ENCODE data around the gene ASPN.
A peak's percentile ranks its signal among the peaks of the same experiment; 100 is the strongest.

ASPN gene

GRCh38 chr9:92482329-92482728 lies at the start of gene ASPN:
ASPN (minus strand) TSS chr9:92482506.
- Histone ChIP-seq H3K27ac (peak within 1 kb of the TSS in 13 of 21 experiments; percentile 7 to 81 (median 54)), H3K4me3 (peak within 1 kb of the TSS in 2 of 7 experiments; percentile 3 to 12)

GRCh38 chr9:92530893-92531292 lies 48.6 kb upstream of the ASPN start:
- Histone ChIP-seq H3K4me3 (no peak overlapping the region), H3K27ac (no peak overlapping the region)

- Histone ChIP-seq H3K4me3 (no peak overlapping the region), H3K27ac (no peak overlapping the region)
Observed at GRCh38 chr9:92529124-92529523, 46.8 kb upstream of the ASPN start.

DNA sequence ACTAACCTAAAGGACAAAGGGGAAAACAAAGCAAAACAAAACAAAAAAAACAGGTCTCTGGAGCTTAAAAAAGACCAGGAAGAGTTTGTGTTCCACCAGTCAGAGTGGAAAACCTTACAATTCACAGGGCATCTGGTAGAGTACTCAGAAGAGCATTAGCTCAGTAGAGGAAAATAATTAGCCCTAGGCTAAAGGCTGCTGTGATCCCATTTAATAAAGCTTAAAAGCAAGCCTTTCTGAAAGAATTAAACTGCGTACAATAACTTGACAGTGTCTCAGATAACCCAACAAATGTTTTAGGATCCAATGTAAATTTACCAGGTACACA lies 46.2 kb upstream of the ASPN start:
- no peak overlapping the region for H3K4me3 ChIP-seq
- H3K27ac ChIP-seq: peak overlapping the region in 1 of 21 experiments; percentile 0

GRCh38 chr9:92527832-92528521 lies 45.7 kb upstream of the ASPN start:
- no peak overlapping the region for H3K4me3 ChIP-seq
- H3K27ac ChIP-seq: peak overlapping the region in 1 of 21 experiments; percentile 0

- Histone ChIP-seq H3K4me3 (no peak overlapping the region), H3K27ac (no peak overlapping the region)
Observed at GRCh38 chr9:92527291-92527828, 45.1 kb upstream of the ASPN start.

DNA sequence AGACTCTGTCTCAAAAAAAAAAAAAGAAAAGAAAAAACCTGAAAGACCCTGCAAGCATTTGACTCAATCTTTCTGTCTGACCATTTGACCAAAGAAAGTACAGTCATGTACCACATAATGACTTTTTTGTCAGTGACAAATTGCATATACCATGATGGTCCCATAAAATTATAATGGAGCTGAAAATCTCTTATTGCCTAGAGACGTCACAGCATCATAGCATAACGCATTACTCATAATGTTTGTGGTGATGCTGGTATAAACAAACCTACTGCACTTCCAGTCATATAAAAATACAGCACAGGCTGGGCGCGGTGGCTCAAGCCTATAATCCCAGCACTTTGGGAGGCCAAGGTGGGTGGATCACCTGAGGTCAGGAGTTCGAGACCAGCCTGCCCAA lies 43.0 kb upstream of the ASPN start:
- Histone ChIP-seq H3K27ac (no peak overlapping the region), H3K4me3 (no peak overlapping the region)

- Histone ChIP-seq H3K4me3 (no peak overlapping the region), H3K27ac (no peak overlapping the region)
Observed at GRCh38 chr9:92524881-92525280, 42.6 kb upstream of the ASPN start.

DNA sequence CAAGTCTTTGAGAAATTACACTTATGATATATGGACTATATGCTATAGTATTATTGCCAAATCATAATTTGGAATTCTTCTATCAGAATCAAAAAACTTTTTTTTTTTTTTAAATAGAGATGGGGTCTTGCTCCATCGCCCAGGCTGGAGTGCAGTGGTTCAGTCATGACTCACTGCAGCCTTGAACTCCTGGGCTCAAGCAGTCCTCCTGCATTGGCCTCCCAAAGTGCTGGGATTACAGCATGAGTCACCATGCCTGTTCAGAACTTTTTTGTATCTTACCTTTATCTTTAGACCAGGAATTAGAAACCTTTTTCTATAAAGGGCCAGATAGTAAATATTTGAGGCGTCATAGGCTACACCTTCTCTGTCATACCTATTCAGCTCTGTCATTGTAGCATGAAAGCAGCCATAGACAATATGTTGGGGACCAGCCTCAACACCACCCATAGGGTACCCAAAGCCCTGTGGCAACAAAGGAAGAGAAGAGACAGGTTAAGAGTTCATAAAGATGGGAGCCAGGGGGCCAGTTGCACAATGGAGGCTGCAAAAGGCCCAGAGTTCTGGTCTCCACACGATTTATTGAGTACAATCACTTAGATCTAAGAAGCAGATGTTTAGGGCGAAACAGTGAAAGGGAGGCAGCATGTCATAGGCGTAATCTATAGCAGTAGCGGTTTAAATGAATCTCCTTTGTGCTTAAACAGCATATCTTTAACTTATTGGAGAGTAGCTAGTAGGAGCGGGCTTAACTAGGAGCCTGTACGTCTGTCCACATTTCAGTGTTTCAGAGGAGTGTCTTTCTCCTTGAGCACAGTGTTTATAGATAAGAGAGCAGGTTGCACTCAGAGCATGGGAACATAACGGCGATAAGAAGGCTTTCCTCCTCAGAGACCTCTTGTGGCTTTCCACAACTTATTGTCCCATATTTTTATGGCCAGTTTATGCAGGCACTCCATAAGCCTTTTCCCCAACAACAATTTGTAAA lies 41.0 kb upstream of the ASPN start:
- H3K4me3 ChIP-seq: no peak overlapping the region
- H3K27ac ChIP-seq: no peak overlapping the region

- no peak overlapping the region for H3K4me3 ChIP-seq
- no peak overlapping the region for H3K27ac ChIP-seq
Observed at GRCh38 chr9:92520837-92521236, 38.5 kb upstream of the ASPN start.

DNA sequence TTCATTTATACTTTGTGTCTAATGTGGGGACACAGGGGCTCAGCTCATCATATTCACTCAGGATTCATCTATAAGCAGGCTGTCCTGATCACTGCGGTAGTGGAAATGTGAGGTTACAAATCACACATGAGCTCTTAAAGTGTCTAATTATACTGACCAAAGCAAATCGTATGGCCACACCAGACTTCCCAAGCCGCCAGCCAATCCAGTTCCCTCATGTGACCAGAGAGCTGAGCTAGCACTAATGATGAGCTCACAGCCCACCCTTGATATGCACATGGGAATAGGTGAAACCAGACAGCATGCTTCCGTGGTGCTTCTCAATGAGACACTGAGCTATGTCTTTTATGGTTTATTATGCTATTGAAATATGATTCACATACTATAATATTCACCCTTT lies 35.9 kb upstream of the ASPN start:
- no peak overlapping the region for H3K27ac ChIP-seq
- no peak overlapping the region for H3K4me3 ChIP-seq

DNA sequence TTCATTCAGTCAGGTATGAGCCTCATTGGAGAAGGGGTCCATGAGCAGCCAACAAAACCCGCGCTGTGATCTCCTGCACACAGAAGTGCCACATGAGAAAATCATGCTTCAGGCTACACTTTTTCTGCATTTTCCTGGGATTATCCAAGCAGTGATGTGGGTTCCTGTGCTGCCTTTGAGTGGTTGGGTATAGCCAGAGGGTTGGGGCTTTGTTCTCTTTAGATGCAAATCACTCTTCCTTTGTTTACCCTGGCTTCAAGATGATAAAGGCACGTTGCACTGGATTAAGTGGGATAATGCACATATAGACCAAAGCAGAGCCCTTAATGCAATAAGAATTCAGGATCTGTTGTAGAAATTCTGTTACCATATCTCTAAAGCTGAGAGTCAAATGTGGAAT lies 34.7 kb upstream of the ASPN start:
- H3K27ac ChIP-seq: no peak overlapping the region
- H3K4me3 ChIP-seq: no peak overlapping the region

GRCh38 chr9:92516521-92516920 lies 34.2 kb upstream of the ASPN start:
- no peak overlapping the region for H3K4me3 ChIP-seq
- no peak overlapping the region for H3K27ac ChIP-seq

DNA sequence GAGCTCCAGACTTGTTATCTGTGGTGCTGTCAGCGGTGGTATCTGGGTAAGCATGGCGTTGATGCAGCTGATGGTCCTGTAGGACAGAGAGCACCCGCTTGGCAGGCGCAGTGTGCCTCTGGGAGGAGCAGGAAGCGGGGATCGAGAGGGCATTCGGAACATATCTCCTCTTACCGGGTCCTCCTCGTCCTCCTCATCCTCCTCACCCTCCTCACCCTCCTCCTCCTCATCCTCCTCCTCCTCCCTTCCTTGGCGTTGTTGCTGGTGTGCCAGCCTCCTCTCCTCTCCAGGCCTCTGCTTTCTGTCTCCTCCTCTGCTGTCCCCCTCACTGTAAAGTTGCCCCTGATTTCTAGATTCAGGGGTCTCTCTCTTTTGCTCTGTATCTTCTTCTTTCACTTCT lies 32.3 kb upstream of the ASPN start:
- Histone ChIP-seq H3K27ac (no peak overlapping the region), H3K4me3 (no peak overlapping the region)

DNA sequence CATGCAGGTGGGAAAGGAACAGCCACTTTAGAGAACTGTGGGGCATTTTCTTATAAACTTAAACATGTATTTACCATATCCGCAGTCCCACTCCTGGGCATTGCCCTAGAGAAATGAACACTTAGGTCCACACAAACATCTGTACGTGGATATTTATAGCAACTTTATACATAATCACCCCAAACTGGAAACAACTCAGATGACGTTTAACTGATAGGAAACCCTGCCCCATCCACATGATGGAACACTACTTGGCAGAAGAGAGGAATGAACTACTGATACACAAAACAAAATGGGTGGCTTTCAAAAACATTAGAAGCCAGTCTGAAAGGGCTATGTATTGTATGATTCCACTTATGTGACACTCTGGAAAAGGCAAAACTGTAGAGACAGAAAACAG lies 31.0 kb upstream of the ASPN start:
- no peak overlapping the region for H3K27ac ChIP-seq

DNA sequence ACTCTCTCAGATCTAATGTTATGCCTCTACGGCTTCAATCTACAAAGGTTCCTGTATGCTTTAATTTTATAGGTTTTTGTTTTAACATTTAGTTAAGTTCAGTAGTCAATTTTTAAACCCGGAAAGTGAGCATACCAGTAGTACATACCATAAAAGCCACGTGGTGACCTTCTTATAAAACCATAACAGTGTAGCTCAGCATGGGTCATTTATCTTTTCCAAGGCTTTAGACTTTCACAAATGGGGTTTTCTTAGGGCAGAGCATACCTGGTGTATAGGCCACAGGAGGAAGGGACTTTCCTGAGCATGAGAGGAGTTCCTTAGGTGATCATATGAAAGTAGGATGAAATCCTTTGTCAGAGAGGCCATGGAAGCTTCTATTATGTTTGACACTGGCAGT lies 30.3 kb upstream of the ASPN start:
- Histone ChIP-seq H3K4me3 (no peak overlapping the region), H3K27ac (no peak overlapping the region)

More for the DNA sequence above, 31.0 kb upstream of the ASPN start:
- no peak overlapping the region for H3K4me3 ChIP-seq

DNA sequence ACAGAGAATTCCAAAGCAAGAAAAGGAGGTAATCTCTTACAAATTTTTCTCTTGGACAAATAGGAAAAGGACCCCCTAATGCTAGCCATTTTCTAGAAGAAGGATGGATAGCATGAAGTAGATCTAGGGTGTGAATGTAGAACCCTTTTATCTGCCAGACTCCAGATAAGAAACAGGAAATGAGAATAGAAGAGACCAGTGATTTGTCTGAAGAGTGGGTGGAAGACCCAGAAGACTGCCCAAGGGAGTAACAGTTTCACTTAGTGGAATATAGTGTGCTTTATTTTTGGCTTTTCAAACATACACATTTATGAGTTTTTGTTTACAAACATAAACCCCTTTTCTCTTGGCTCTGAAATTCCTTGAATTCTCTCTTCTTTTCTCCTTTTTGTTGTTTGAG lies 28.4 kb upstream of the ASPN start:
- H3K27ac ChIP-seq: peak overlapping the region in 1 of 21 experiments; percentile 6
- no peak overlapping the region for H3K4me3 ChIP-seq

GRCh38 chr9:92509050-92509449 lies 26.7 kb upstream of the ASPN start:
- Histone ChIP-seq H3K27ac (peak overlapping the region in 4 of 21 experiments; percentile 8 to 76 (median 43)), H3K4me3 (no peak overlapping the region)

- Histone ChIP-seq H3K27ac (peak overlapping the region in 15 of 21 experiments; percentile 6 to 87 (median 73)), H3K4me3 (no peak overlapping the region)
Observed at GRCh38 chr9:92508018-92508820, 25.9 kb upstream of the ASPN start.

DNA sequence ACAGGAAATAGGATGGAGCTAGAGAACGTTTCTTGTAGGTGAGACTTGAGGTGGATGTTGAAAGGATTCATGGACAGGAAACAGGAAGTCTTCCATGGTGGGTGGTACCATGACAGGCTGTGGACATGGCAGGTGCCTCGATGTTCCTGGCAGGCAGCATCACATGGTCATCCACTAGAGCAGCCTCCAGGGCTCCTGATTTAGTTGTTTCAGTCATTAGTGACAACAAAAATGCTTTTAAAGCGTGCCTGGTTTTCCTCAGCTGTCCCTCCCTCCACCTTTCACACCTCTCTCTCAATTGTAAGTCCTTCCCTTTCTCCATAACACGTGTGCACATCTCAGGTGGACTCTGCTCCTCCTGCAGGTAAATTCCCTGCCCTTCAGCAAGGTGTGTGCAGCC lies 25.2 kb upstream of the ASPN start:
- Histone ChIP-seq H3K4me3 (no peak overlapping the region), H3K27ac (peak overlapping the region in 17 of 21 experiments; percentile 5 to 87 (median 74))

All from skin epidermis (tissue), 12 donors.